DMS53 (cell line): ENCODE data around the gene AUH.
A peak's percentile ranks its signal among the peaks of the same experiment; 100 is the strongest.

Source experiments
- DNase-seq: peaks from one replicate; lab custom pipeline; 2025; lab: John Stamatoyannopoulos, UW

Gene AUH

GRCh38 chr9:91295357-91295756, 66.4 kb downstream of the AUH start:
- DNase-seq: no peak

GRCh38 chr9:91291866-91292265, 69.9 kb downstream of the AUH start:
- no peak for DNase-seq

DNA sequence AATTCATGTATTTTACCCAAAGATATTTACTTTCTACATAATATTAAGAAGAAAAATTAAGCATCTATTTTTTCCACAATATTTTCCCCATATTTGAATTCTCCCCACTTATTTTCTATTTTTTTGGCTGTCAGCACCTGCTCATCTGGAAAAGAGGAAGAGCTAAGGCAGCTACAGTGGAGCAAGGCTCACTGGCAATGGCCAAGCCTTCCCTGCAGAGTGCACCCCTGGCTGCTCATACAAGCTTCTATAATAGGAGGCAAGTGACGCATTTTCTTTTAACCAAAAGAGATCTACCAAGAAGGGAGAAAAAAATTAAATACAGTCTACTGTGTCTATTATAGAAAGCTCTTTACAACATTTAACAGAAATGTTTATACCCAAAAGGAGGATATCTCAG, 72.5 kb downstream of the AUH start:
- no peak for DNase-seq

DNA sequence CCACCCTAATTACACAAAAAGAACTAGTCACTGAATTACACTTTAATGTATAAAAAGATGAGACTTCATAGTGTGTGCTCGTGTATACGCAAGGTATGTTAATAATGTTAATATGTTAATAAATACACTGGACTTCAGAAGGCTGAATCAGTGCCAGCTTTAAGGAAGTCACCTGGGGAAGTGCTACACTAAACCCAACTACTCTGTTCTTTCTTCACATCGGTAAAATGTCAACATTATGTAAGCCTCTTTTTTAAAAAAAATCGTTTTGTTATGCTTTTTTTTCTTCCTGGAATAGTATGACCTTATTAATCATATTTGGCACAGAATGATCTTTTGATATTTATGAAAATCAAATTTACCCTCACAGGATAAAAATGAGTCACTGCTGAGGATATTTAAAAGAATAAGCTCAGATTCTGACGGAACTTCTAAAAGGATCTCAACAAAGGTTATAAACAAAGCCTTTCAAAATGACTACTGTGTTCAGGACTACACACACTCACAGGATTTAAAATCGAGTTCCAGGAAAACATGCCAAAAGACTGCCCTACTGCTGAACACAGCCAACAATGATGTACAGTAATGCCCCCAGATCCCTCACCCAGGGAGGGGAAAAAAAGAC, 75.9 kb downstream of the AUH start:
- DNase-seq: no peak

DNA sequence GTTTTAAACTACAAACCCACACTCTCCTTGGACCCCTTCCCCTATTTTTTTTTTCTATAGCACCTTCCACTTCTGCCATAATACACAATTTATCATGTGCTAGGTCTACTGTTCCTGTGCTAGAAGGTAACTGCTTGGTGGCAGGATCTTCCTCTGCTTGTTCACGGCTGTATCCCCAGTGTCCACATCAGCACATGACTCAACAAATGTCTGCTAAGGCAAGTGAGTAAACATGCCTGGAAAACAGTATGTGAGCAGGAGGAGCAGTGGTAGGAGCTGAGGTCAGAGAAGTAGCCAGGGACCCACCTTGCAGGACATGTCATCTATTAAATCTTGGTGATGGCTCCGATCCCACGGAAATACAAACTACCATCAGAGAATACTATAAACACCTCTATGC, 79.4 kb downstream of the AUH start:
- peak; percentile 4 for DNase-seq

DNA sequence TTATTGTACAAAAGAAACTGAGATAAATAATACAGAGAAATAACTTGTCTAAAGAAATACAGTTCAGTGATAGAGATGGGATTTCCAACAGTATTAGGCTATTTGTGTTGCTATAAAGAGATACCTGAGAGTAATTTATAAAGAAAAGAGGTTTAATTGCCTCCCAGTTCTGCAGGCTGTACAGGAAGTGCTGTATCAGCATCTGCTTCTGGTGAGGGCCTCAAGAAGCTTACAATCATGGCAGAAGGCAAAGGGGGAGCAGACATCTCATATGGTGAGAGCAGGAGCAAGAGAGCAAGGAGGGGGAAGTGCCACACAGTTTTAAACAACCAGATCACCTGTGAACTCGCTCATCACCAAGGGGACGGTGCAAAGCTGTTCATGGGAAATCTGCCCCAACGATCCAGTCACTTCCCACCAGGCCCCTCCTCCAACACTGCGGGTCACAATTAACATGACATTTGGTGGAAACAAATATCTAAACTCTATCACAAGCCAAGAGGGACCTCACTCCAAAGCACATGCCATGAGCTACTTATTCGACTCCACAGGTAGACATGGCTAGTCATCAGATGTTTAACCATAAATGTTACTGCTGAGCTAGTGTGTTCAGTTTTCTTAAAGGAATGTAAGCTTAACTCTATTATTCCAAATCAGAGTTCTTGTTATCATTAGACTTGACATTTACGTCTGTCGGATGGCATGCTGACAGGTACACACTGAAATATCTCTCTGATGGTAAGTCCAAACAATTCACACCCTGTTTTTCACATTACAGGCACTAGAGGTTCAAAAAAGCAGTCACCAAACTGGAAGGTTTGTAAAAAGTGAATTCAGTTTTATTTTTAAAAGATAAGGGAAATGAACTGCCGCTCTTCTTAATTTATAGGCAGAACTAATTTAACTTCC, 82.2 kb downstream of the AUH start:
- DNase-seq: no peak

DNA sequence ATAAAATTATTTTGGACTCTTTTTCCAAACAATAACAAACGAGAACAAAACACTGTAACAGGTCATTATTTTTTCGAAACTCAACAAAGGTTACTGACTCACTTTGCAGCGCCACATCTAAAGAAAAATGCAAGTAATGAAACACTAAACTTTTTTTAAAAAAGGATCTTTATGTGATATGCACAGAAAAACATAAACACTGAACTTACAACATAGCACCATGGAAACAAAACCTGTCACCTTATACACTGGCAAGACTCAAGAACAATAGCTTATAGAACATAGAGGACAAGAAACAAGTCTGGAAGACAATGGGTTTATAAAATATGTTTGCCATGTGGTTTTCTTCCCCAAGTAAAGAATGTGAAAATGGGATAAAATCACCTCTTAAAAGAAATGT, 85.2 kb downstream of the AUH start:
- DNase-seq: no peak

DNA sequence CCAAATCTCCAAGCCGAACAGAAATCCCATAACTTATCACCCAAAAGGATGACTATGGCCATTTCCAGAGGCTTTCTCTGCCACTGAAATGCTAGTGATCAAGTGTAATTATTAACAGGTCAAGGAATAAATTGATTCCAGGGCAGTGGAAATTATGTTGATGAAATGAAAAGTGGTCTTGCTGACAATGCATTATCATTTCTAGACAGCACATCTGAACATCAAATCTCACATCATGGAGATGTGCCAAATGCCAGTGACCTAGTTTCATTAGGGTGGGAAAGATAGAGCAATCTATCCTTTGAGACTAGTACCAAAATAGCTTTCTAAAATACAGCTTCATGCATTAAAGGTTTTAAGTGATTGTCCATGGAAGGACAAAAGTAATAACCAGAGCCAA, 86.1 kb downstream of the AUH start:
- DNase-seq: no peak

DNA sequence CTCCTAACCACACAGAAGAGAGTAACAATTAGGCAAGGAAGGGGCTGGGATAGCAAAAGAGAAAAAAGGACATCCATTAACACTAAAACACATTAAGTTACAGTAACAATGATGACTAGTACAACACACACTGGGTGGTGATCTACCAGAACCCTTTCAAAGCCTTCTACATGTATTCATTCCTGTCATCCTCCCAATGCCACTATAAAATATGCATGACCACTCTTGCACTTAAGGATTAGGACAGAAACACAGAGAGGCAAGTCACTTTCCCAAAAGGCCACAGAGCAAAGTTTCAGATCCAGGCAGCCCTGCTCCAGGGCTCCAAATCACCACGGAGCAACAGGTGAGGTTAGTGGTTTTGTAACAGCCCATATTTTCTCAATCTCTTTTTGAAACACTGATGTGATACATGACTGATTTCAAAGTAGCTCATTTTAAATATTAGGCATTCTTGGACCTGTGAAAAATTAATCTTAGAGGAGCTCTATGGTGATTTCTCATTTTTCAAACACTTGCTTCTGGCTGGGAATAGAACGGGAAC, 86.7 kb downstream of the AUH start:
- DNase-seq: no peak

DNA sequence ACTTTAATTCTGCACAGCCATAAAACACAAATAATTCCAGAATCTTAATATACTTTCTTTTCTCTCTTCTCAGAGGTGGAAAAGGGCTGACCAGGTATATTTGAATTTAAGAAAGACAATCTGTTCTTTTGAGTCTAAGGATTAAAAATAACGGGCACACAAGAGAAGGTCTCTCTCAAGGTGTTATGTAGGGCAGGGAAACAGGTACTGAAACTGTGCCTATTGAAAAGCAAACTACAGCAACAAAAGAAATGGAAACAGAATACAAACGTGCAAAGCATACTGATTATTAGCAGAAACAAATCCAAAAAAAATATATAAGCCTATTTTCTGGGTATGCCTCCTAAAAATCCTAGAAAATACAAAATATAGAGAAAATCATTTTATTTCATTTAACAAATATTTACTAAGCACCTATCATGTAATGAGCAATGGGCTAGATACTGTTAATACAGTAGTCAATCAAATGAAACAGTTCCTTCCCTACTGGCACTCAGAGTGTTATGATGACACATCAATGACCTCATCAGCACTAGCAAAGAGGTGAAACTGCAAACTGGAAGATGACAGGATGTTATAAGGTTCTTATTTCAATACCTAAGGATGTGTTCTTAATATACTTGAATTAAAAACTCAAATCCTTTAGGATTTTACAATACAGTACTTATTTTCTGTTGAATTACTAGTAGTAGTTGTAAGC, 87.7 kb downstream of the AUH start:
- peak; percentile 57 for DNase-seq

DNA sequence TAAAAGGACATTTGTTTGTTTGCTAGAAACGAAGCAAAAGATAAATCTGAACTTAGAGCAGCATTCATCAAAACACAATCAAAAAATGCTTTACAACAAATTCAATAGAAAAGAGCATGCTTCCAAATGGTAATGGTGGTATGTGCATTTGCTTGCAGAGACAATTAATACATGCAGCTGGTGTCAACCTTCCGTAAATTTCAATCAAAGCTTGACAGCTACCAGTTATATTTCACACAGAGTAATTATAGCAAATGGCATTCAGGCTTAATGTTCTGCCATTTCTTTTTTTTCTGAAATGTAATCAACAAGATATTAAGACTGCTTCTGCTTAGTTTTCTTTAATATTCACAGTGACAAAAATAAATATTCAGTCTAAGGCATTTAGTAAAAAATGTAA, 90.6 kb downstream of the AUH start:
- no peak for DNase-seq

- DNase-seq: no peak
Measured at GRCh38 chr9:91269907-91270491, 91.7 kb downstream of the AUH start.

GRCh38 chr9:91266448-91266847, 95.3 kb downstream of the AUH start:
- DNase-seq: no peak

DNA sequence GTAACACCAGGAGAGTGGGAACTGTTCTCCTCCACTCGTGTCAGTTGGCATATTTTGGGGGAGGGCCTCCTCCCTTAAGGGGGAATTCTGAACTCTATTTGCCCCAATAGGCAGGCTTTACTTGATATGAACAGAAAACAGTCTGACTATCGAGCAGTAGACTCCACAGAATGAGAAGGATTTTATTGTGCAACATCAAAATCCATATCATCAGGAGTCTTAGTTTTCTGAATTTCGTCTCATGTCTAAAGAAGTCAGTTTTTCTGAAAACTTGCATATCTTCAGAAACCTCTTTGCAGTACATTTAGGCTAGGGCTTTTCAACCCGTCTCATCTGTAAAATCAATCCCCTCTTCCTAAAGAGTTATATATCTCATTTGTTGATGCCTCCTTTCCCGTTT, 96.2 kb downstream of the AUH start:
- no peak for DNase-seq

DNA sequence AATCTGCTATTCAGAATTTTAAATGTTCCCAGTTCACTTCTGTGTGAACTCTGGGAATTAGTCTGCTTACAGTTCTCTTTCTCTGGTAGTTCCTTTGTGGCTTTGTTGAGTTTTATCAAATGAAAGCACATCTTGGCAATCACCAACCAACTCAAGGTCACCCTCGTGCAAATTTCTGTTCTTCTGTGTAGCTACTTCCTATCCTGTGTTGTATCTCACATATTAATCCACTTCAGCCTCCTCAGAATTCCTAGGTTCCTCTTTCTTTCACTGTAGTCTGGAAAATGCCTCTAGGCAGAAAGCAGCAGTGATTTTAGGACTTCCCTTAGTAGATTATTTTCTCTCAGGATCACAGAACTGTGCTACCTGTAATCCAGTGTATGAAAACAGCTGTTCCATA, 100.3 kb downstream of the AUH start:
- no peak for DNase-seq

- DNase-seq: no peak
Measured at GRCh38 chr9:91259162-91259561, 102.6 kb downstream of the AUH start.

DNA sequence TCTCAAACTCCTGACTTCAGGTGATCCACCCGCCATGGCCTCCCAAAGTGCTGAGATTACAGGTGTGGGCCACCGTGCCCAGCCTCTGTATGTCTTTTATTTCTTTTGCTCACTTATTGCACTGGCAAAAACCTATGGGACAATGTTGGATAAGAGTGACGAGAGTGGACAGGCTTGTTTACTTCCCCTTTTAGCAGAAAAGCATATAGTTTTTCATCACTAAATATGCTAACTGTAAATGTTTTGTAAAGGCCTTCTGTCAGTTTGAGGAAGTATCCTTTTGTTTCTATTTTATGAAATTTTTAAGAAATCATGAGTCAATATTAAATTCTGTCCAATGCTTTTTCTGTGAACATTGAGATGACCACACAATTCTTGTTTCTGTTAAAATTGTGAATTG, 103.3 kb downstream of the AUH start:
- no peak for DNase-seq

DNA sequence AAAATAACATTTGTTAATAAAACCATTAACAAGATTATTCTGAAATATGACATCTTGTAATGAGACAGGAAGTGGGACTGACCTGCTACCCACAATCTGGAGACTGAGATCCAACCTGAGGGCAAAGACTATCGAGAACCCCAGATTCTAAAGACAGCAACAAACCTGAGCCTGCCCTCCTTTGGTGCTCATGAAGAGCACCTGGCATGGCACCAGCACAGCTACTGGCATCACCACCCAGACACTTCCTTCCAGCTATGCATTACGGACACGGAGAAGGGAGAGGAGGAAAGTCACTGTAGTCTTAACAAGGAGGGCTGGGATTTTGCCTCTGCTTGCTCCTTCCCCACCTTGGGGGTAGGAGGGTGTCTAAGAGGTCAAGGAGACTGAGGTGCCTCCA, 105.5 kb downstream of the AUH start:
- no peak for DNase-seq

- no peak for DNase-seq
Measured at GRCh38 chr9:91255327-91255726, 106.4 kb downstream of the AUH start.

GRCh38 chr9:91253488-91253887, 108.2 kb downstream of the AUH start:
- no peak for DNase-seq

GRCh38 chr9:91248707-91249106, 113.0 kb downstream of the AUH start:
- DNase-seq: no peak

DNA sequence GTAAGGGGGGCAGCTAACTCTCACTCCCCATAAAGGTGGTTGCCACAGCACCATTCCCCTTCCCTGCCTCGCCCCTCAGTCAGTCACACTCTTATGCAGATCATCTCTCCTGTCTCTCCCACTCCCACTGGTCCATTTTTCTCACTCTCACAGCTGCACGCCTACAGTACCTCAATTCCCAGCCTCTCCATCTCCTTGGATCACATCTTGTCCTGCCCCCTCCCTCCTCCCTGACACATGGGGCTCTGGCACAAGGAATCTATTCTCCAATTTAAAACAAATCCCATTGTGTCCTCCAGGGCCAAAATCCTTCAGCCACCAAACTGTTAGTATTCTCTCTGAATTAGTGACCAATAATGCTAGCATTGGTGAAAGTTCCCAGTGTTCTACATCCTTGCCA, 114.4 kb downstream of the AUH start:
- no peak for DNase-seq
